Panc1 (cell line): ENCODE data around the gene SLC31A2. TPM values are rescaled to one million over a fixed set of nuclear protein-coding genes. Genes with fewer than 3 reads are reported as not detected.
"Not testable (repeated sequence)": the region's sequence is repeated elsewhere in the genome, so short reads cannot be mapped to it uniquely, and the experiment has no call there.

ENCODE experiments used
- ATAC-seq: fragments of 200-7000 bp; cut with Tn5 transposase; 2 replicates; pipeline ENCODE4 v1.9.1; 2020; ENCODE audit warnings: mild to moderate bottlenecking, moderate library complexity
- BruUV-seq: library from RNA; stranded (reverse); fragments of 400-500 nt; replicated peaks from 2 replicates; lab custom pipeline; 2021; lab: Mats Ljungman, UMichigan
- CTCF ChIA-PET: fragments of 300-600 bp; sonication (Branson Sonifier 250); formaldehyde crosslinking; loops from one replicate; lab custom pipeline; 2022; ENCODE audit warnings: antibody characterized with exemption; lab: Charles Lee
- POLR2A ChIA-PET: fragments of 300-600 bp; sonication (Branson Sonifier 250); formaldehyde crosslinking; loops from one replicate; lab custom pipeline; 2022; ENCODE audit warnings: antibody characterized with exemption; lab: Charles Lee
- DNase-seq: peaks from one replicate; pipeline ENCODE4 v3.0.0-alpha.2; 2010; ENCODE audit warnings: low read depth, low spot score
- H3K27ac ChIP-seq: 2 replicates; pipeline ENCODE4 v1.5.1; 2011; ENCODE audit warnings: mild to moderate bottlenecking, low read length, inconsistent platforms
- H3K27me3 ChIP-seq: fragments of 200-500 bp; sonication (Bioruptor generic); 2 replicates; pipeline ENCODE4 v1.6.0; 2014; ENCODE audit warnings: low read length, inconsistent platforms; ENCODE audit not compliant: control insufficient read depth, insufficient read depth
- H3K36me3 ChIP-seq: fragments of 200-500 bp; sonication (Bioruptor generic); 2 replicates; pipeline ENCODE4 v1.5.1; 2014; ENCODE audit warnings: inconsistent platforms, mild to moderate bottlenecking, low read length, moderate library complexity; ENCODE audit not compliant: control insufficient read depth, insufficient read depth
- H3K4me1 ChIP-seq: 2 replicates; pipeline ENCODE4 v1.5.1; 2011; ENCODE audit warnings: inconsistent platforms, mild to moderate bottlenecking, low read length, moderate library complexity; ENCODE audit not compliant: control insufficient read depth, insufficient read depth
- H3K4me3 ChIP-seq, 2 experiments: 2 replicates each; pipeline ENCODE4 v1.5.1; 2011 to 2012; ENCODE audit warnings: low read depth in 2 of 2, low read length in 2 of 2, mild to moderate bottlenecking in 2 of 2, inconsistent platforms in 1 of 2, moderate library complexity in 1 of 2
- H3K9me3 ChIP-seq: fragments of 200-500 bp; sonication (Bioruptor generic); 2 replicates; pipeline ENCODE4 v1.5.1; 2014; ENCODE audit warnings: low read depth, mild to moderate bottlenecking, inconsistent platforms, low read length, moderate library complexity; ENCODE audit not compliant: control insufficient read depth, insufficient read depth
- CTCF ChIP-seq: fragments of 450-650 bp; IDR thresholded peaks from 2 replicates; pipeline ENCODE4 v1.5.1; 2017; ENCODE audit warnings: mild to moderate bottlenecking
- POLR2AphosphoS5 ChIP-seq: IDR thresholded peaks from 2 replicates; pipeline ENCODE4 v1.6.1; 2012; ENCODE audit warnings: mild to moderate bottlenecking, low read depth, low read length, moderate library complexity
- REST ChIP-seq, 2 experiments: IDR thresholded peaks; 2 replicates each; pipeline ENCODE4 v1.6.1; 2011 to 2012; ENCODE audit warnings: low read depth in 2 of 2, control low read depth in 1 of 2, low read length in 1 of 2, mild to moderate bottlenecking in 1 of 2, moderate library complexity in 1 of 2; ENCODE audit not compliant: insufficient read depth in 1 of 2
- SIN3A ChIP-seq: IDR thresholded peaks from 2 replicates; pipeline ENCODE4 v1.6.1; 2012; ENCODE audit warnings: low read depth, mild to moderate bottlenecking, low read length, moderate library complexity, borderline replicate concordance; ENCODE audit not compliant: insufficient read depth
- TCF7L2 ChIP-seq: IDR thresholded peaks from 2 replicates; pipeline ENCODE4 v1.6.1; 2011; ENCODE audit warnings: mild to moderate bottlenecking, low read depth, low read length, inconsistent platforms
- in situ Hi-C: cut with HindIII; loops from 2 replicates; pipeline ENCODE4 v1.10.0; 2016; ENCODE audit warnings: low sequenced_read_pairs, low pct_unique_long_range_greater_than_20kb
- intact Hi-C: fragments of 100-400 bp; cut with micrococcal nuclease; formaldehyde crosslinking; loops from one replicate; pipeline ENCODE4 v1.10.0; 2022; ENCODE audit not compliant: unreplicated experiment
- total RNA-seq: library from RNA; stranded (reverse); gene quantifications from one replicate; pipeline ENCODE4 v1.2.1, GENCODE V29; 2021; ENCODE audit not compliant: unreplicated experiment

Gene SLC31A2
- total RNA-seq, 1 experiment from 2014 or later, result 5.3 TPM

GRCh38 chr9:113148781-113149510 is 1.9 kb upstream of the SLC31A2 start:
- no TSS peak for BruUV-seq
- H3K4me3 ChIP-seq, result no peak overlapping the region
- H3K36me3 ChIP-seq, result no peaks in the 10 kb centered on the region
- H3K27ac ChIP-seq, result no peak overlapping the region
- intact Hi-C loops (no loop called here), in situ Hi-C loops (no loop called here)
- ChIA-PET CTCF (no interaction called here), POLR2A (no interaction called here)
- H3K9me3 ChIP-seq, result no peaks in the 10 kb centered on the region
- ATAC-seq (no peak), DNase-seq (no peak)
- peaks cover 4% of the 10 kb centered on the region for H3K4me1 ChIP-seq
- no peak for TF ChIP-seq POLR2AphosphoS5
- no peak for TF ChIP-seq CTCF
- no peak for TF ChIP-seq TCF7L2
- TF ChIP-seq REST (IDR thresholded peaks at IDR 0.05; ENCODE audit: insufficient read depth in 1 of 2, low read depth in 2 of 2, low read length in 1 of 2), result no peak
- no peak for TF ChIP-seq SIN3A
- H3K27me3 ChIP-seq, result peaks cover under 1% of the 10 kb centered on the region

GRCh38 chr9:113149561-113149960 is 1.2 kb upstream of the SLC31A2 start:
- H3K27ac ChIP-seq, in situ Hi-C loops, ATAC-seq, intact Hi-C loops, H3K4me1 ChIP-seq, H3K27me3 ChIP-seq, H3K9me3 ChIP-seq, CTCF ChIA-PET, DNase-seq, H3K36me3 ChIP-seq, H3K4me3 ChIP-seq, BruUV-seq: not testable (repeated sequence)
- POLR2A ChIA-PET, result interaction anchor here (0.6 kb wide), 1 partner anchor 17 kb away, joined by 5 read pairs; no protein-coding TSS in a partner anchor
